A673 (cell line): ENCODE data around the gene RMRP. TPM values are rescaled to one million over a fixed set of nuclear protein-coding genes. Genes with fewer than 3 reads are reported as not detected.

Experiments
- BruUV-seq: library from RNA; stranded (reverse); fragments of 400-500 nt; replicated peaks from 2 replicates; lab custom pipeline; 2021; lab: Mats Ljungman, UMichigan
- CTCF ChIA-PET: fragments of 300-600 bp; sonication (Branson Sonifier 250); formaldehyde crosslinking; loops from one replicate; lab custom pipeline; 2022; ENCODE audit warnings: antibody characterized with exemption; lab: Charles Lee
- POLR2A ChIA-PET: fragments of 300-600 bp; sonication (Branson Sonifier 250); formaldehyde crosslinking; loops from one replicate; lab custom pipeline; 2022; ENCODE audit warnings: antibody characterized with exemption; ENCODE audit not compliant: low non-redundant PET; lab: Charles Lee
- DNase-seq: peaks from one replicate; pipeline ENCODE4 v3.0.0-alpha.2; 2015; ENCODE audit warnings: low spot score
- H3K27ac ChIP-seq: fragments of 200-600 bp; sonication (generic); 2 replicates; pipeline ENCODE4 v1.5.1; 2016; ENCODE audit warnings: mixed run types, low read depth, mild to moderate bottlenecking, mixed read lengths, antibody characterized with exemption, low read length; ENCODE audit not compliant: poor library complexity, severe bottlenecking
- H3K27me3 ChIP-seq: fragments of 200-600 bp; sonication (generic); replicated peaks from 2 replicates; pipeline ENCODE4 v1.6.1; 2017; ENCODE audit warnings: mixed run types, low read depth, mild to moderate bottlenecking, mixed read lengths, antibody characterized with exemption, low read length; ENCODE audit not compliant: insufficient read depth, poor library complexity
- H3K36me3 ChIP-seq: fragments of 200-600 bp; sonication (generic); 2 replicates; pipeline ENCODE4 v1.6.1; 2016; ENCODE audit warnings: mixed run types, mild to moderate bottlenecking, mixed read lengths, antibody characterized with exemption, low read length; ENCODE audit not compliant: insufficient read depth, poor library complexity, severe bottlenecking
- H3K4me1 ChIP-seq: fragments of 200-600 bp; sonication (generic); 2 replicates; pipeline ENCODE4 v1.6.1; 2017; ENCODE audit warnings: mixed run types, mild to moderate bottlenecking, mixed read lengths, antibody characterized with exemption, low read length; ENCODE audit not compliant: insufficient read depth, poor library complexity, severe bottlenecking
- H3K4me3 ChIP-seq: fragments of 200-600 bp; sonication (generic); 2 replicates; pipeline ENCODE4 v1.5.1; 2016; ENCODE audit warnings: low read depth, mixed run types, mild to moderate bottlenecking, mixed read lengths, low read length; ENCODE audit not compliant: poor library complexity, severe bottlenecking
- H3K9me3 ChIP-seq: fragments of 200-600 bp; sonication (generic); 2 replicates; pipeline ENCODE4 v1.6.1; 2016; ENCODE audit warnings: mixed run types, low read depth, mild to moderate bottlenecking, mixed read lengths, antibody characterized with exemption, low read length; ENCODE audit not compliant: poor library complexity, severe bottlenecking
- CTCF ChIP-seq: fragments of 300-800, 200-600 bp; sonication (generic); conservative IDR thresholded peaks from 2 replicates; pipeline ENCODE4 v1.5.1; 2017; ENCODE audit warnings: low read depth, mild to moderate bottlenecking, antibody characterized with exemption, low read length, moderate library complexity, mixed read lengths
- EZH2 ChIP-seq: fragments of 200-600 bp; sonication (generic); IDR thresholded peaks from 2 replicates; pipeline ENCODE4 v1.6.1; 2017; ENCODE audit warnings: borderline replicate concordance, low read depth, mild to moderate bottlenecking, mixed read lengths, antibody characterized with exemption, low read length; ENCODE audit not compliant: poor library complexity, severe bottlenecking
- intact Hi-C: fragments of 100-400 bp; cut with micrococcal nuclease; formaldehyde crosslinking; loops from one replicate; pipeline ENCODE4 v1.10.0; 2022; ENCODE audit not compliant: unreplicated experiment
- total RNA-seq: library from RNA; stranded (reverse); gene quantifications from 2 replicates; pipeline ENCODE4 v1.2.3, GENCODE V29; 2021

RMRP gene
- total RNA-seq, 1 experiment from 2014 or later = 13,531 TPM

- ChIA-PET CTCF (interaction anchor here (1.3 kb wide), 1 partner anchor 21 kb away, joined by 3 read pairs; no protein-coding TSS in a partner anchor), POLR2A (no interaction called here)
- no peak for DNase-seq
- intact Hi-C loops = no loop called here
- Histone ChIP-seq H3K27me3 (no peaks in the 10 kb centered on the region), H3K36me3 (no peaks in the 10 kb centered on the region), H3K4me3 (no peak overlapping the region), H3K9me3 (no peaks in the 10 kb centered on the region), H3K4me1 (no peaks in the 10 kb centered on the region), H3K27ac (no peak overlapping the region)
- no TSS peak for BruUV-seq
- TF ChIP-seq EZH2 (no peak), CTCF (no peak)
Measured at GRCh38 chr9:35629597-35629996, 28.2 kb downstream of the RMRP start.

- TF ChIP-seq EZH2 (no peak), CTCF (no peak)
- no peaks in the 10 kb centered on the region for H3K27me3 ChIP-seq
- no peak overlapping the region for H3K27ac ChIP-seq
- DNase-seq = no peak
- H3K4me3 ChIP-seq = no peak overlapping the region
- POLR2A ChIA-PET = no interaction called here
- no TSS peak for BruUV-seq
- H3K36me3 ChIP-seq = no peaks in the 10 kb centered on the region
- intact Hi-C loops = no loop called here
- no peaks in the 10 kb centered on the region for H3K9me3 ChIP-seq
- CTCF ChIA-PET = interaction anchor here (1.3 kb wide), 1 partner anchor 20 kb away, joined by 3 read pairs; no protein-coding TSS in a partner anchor
- no peaks in the 10 kb centered on the region for H3K4me1 ChIP-seq
Measured at GRCh38 chr9:35628389-35628991, 29.3 kb downstream of the RMRP start.

DNA sequence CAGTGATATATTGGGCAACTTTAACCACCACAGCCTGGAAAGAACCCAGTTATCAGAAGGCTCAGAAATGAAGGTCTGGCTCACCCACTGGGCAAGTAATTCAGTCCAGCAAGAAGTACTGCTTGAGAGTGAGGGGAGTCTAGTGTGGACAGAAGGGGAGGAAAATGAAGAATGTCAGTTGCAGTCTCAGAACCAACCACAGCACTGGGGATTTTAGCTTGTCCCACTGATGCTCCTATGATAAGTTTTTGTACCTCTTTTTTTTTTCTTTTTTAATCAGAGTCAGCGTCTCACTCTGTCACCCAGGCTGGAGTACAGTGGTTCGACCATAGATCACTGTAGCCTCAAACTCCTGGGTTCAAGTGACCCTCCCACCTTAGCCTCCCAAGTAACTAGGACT, 30.2 kb downstream of the RMRP start:
- Histone ChIP-seq H3K4me1 (no peaks in the 10 kb centered on the region), H3K9me3 (no peaks in the 10 kb centered on the region), H3K4me3 (no peak overlapping the region), H3K36me3 (no peaks in the 10 kb centered on the region), H3K27me3 (no peaks in the 10 kb centered on the region), H3K27ac (no peak overlapping the region)
- CTCF ChIA-PET = no interaction called here
- no peak for TF ChIP-seq CTCF
- no peak for TF ChIP-seq EZH2
- POLR2A ChIA-PET = no interaction called here
- intact Hi-C loops = no loop called here
- DNase-seq = no peak
- BruUV-seq = no TSS peak
